CD14-positive monocyte (primary cell): ENCODE results near the gene UGT1A3. TPM values are rescaled to one million over a fixed set of nuclear protein-coding genes. Genes with fewer than 3 reads are reported as not detected.

Experiments used
- DNase-seq, 3 donors: peaks; one replicate each; pipeline ENCODE4 v3.0.0-alpha.2; 2011 to 2022
- H2AFZ ChIP-seq: 2 replicates; pipeline ENCODE4 v1.6.0; 2012; ENCODE audit warnings: mild to moderate bottlenecking, low read depth, low read length, inconsistent platforms; ENCODE audit not compliant: insufficient read depth, poor library complexity, severe bottlenecking
- H3K27ac ChIP-seq, 2 donors: 1 replicate in 1 of 2; 2 replicates in 1 of 2; pipeline ENCODE4 v1.5.1; 2012 to 2013; ENCODE audit warnings: low read length in 2 of 2, control low read depth in 1 of 2, inconsistent platforms in 1 of 2, low read depth in 1 of 2, mild to moderate bottlenecking in 1 of 2
- H3K27me3 ChIP-seq, 2 donors: one replicate each; pipeline versions ENCODE4 v1.6.0 to v1.6.1; 2011 to 2013; ENCODE audit warnings: low read length in 2 of 2; ENCODE audit not compliant: control insufficient read depth in 2 of 2, insufficient read depth in 2 of 2
- H3K36me3 ChIP-seq, 2 donors: replicated peaks in 1 of 2; 1 replicate in 1 of 2; 2 replicates in 1 of 2; pipeline versions ENCODE4 v1.5.1 to v1.6.1; 2012 to 2013; ENCODE audit warnings: low read length in 2 of 2, control low read depth in 1 of 2, inconsistent platforms in 1 of 2, mild to moderate bottlenecking in 1 of 2; ENCODE audit not compliant: insufficient read depth in 2 of 2, control insufficient read depth in 1 of 2
- H3K4me1 ChIP-seq, 2 donors: 1 replicate in 1 of 2; 2 replicates in 1 of 2; pipeline versions ENCODE4 v1.5.1 to v1.6.1; 2012 to 2013; ENCODE audit warnings: low read length in 2 of 2, control low read depth in 1 of 2, inconsistent platforms in 1 of 2, mild to moderate bottlenecking in 1 of 2, moderate library complexity in 1 of 2; ENCODE audit not compliant: insufficient read depth in 2 of 2, control insufficient read depth in 1 of 2
- H3K4me2 ChIP-seq: replicated peaks from 2 replicates; pipeline ENCODE3; 2012; ENCODE audit warnings: low read length, moderate library complexity, mild to moderate bottlenecking; ENCODE audit not compliant: poor library complexity, severe bottlenecking; ENCODE audit errors: extremely low read depth
- H3K4me3 ChIP-seq, 3 experiments: fragments of 200-600 bp in 1 of 3; sonication (generic) in 1 of 3; replicated peaks in 1 of 3; 1 replicate in 2 of 3; 2 replicates in 1 of 3; pipeline ENCODE4 v1.5.1; 2011 to 2013; ENCODE audit warnings: low read length in 3 of 3, mild to moderate bottlenecking in 3 of 3, control low read depth in 2 of 3, low read depth in 2 of 3, inconsistent platforms in 1 of 3, moderate library complexity in 1 of 3
- H3K79me2 ChIP-seq: 2 replicates; pipeline ENCODE4 v1.6.0; 2012; ENCODE audit warnings: mild to moderate bottlenecking, control low read depth, inconsistent platforms, low read length, moderate library complexity; ENCODE audit not compliant: insufficient read depth
- H3K9ac ChIP-seq: 2 replicates; pipeline ENCODE4 v1.6.0; 2017; ENCODE audit warnings: low read length, mild to moderate bottlenecking; ENCODE audit not compliant: insufficient read depth, poor library complexity, severe bottlenecking
- H3K9me3 ChIP-seq, 2 donors: replicated peaks in 1 of 2; 1 replicate in 1 of 2; 2 replicates in 1 of 2; pipeline versions ENCODE4 v1.5.1 to v1.6.1; 2012 to 2013; ENCODE audit warnings: low read length in 2 of 2, control low read depth in 1 of 2; ENCODE audit not compliant: control insufficient read depth in 1 of 2, insufficient read depth in 1 of 2
- H4K20me1 ChIP-seq: 2 replicates; pipeline ENCODE4 v1.6.0; 2012; ENCODE audit warnings: mild to moderate bottlenecking, low read length, control low read depth, moderate library complexity; ENCODE audit not compliant: insufficient read depth
- H3K27ac Mint-ChIP-seq, 7 donors: one replicate each; pipeline ENCODE4 v1.8.0; 2020; ENCODE audit warnings: mild to moderate bottlenecking in 7 of 7, mixed read lengths in 7 of 7, moderate library complexity in 6 of 7, inconsistent platforms in 2 of 7
- H3K27me3 Mint-ChIP-seq, 3 donors: one replicate each; pipeline ENCODE4 v1.8.0; 2021 to 2022; ENCODE audit warnings: low read depth in 3 of 3, mild to moderate bottlenecking in 3 of 3, mixed read lengths in 3 of 3, moderate library complexity in 3 of 3, inconsistent platforms in 1 of 3
- H3K36me3 Mint-ChIP-seq, 2 donors: one replicate each; pipeline ENCODE4 v1.8.0; 2020; ENCODE audit warnings: mixed read lengths in 2 of 2, inconsistent platforms in 1 of 2, mild to moderate bottlenecking in 1 of 2
- H3K4me1 Mint-ChIP-seq: one replicate; pipeline ENCODE4 v1.8.0; 2020; ENCODE audit warnings: mild to moderate bottlenecking, mixed read lengths
- H3K4me3 Mint-ChIP-seq, 2 donors: one replicate each; pipeline ENCODE4 v1.8.0; 2020; ENCODE audit warnings: mild to moderate bottlenecking in 2 of 2, mixed read lengths in 2 of 2, moderate library complexity in 1 of 2
- H3K9me3 Mint-ChIP-seq, 7 donors: one replicate each; pipeline ENCODE4 v1.8.0; 2020 to 2022; ENCODE audit warnings: mixed read lengths in 7 of 7, mild to moderate bottlenecking in 6 of 7, moderate library complexity in 6 of 7, inconsistent platforms in 2 of 7
- WGBS: methylation state at CpG from one replicate; pipeline ENCODE4 v1.1.5; 2013; ENCODE audit warnings: missing lambda C conversion rate; ENCODE audit not compliant: insufficient coverage; 5-methylcytosine and 5-hydroxymethylcytosine counted together
- intact Hi-C, 2 donors: fragments of 100-400 bp; cut with micrococcal nuclease; formaldehyde crosslinking; loops; one replicate each; pipeline versions ENCODE4 v1.15.0 to v1.15.1; 2023
- polyA plus RNA-seq, 3 donors: library from polyadenylated mRNA; depleted of rRNA in 1 of 3; unstranded in 2 of 3; stranded (reverse) in 1 of 3; fragments of 300-500 nt in 2 of 3; fragments of >200 nt in 1 of 3; fragmentation: Illumina TruSeq in 2 of 3; gene quantifications; 1 replicate in 2 of 3; 2 replicates in 1 of 3; pipeline ENCODE4 v1.2.3, GENCODE V29; 2012 to 2021
- TF ChIP-seq, protein P1 (sequence below): fragments of 200-600 bp; IDR thresholded peaks from one replicate; pipeline ENCODE4 v1.8.0; 2022; ENCODE audit warnings: antibody characterized with exemption, mild to moderate bottlenecking

UGT1A3 gene
- polyA plus RNA-seq, 3 donors = not detected

- intact Hi-C loops = no loop called here
- Histone ChIP-seq H3K79me2 (no peaks in the 10 kb centered on the region), H3K27me3 (no peaks in the 10 kb centered on the region), H3K9ac (no peak overlapping the region), H4K20me1 (no peaks in the 10 kb centered on the region), H3K4me3 (no peak overlapping the region), H3K4me1 (no peaks in the 10 kb centered on the region), H3K9me3 (no peaks in the 10 kb centered on the region), H2AFZ (no peak overlapping the region), H3K4me2 (no peak overlapping the region), H3K27ac (no peak overlapping the region), H3K36me3 (no peaks in the 10 kb centered on the region)
- Mint-ChIP-seq H3K4me1 (peaks cover 2% of the 10 kb centered on the region), H3K9me3 (no peaks in the 10 kb centered on the region), H3K27ac (no peak overlapping the region), H3K4me3 (no peak overlapping the region), H3K27me3 (peaks cover 0 to 4% (median 0%) of the 10 kb centered on the region in 3 donors), H3K36me3 (no peaks in the 10 kb centered on the region)
- TF ChIP-seq, protein P1, sequence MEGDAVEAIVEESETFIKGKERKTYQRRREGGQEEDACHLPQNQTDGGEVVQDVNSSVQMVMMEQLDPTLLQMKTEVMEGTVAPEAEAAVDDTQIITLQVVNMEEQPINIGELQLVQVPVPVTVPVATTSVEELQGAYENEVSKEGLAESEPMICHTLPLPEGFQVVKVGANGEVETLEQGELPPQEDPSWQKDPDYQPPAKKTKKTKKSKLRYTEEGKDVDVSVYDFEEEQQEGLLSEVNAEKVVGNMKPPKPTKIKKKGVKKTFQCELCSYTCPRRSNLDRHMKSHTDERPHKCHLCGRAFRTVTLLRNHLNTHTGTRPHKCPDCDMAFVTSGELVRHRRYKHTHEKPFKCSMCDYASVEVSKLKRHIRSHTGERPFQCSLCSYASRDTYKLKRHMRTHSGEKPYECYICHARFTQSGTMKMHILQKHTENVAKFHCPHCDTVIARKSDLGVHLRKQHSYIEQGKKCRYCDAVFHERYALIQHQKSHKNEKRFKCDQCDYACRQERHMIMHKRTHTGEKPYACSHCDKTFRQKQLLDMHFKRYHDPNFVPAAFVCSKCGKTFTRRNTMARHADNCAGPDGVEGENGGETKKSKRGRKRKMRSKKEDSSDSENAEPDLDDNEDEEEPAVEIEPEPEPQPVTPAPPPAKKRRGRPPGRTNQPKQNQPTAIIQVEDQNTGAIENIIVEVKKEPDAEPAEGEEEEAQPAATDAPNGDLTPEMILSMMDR = no peak
- 90% methylated on average over 4 of the region's 4 CpGs for WGBS
- DNase-seq = no peak
Measured at GRCh38 chr2:233680361-233681045, 48.3 kb upstream of the UGT1A3 start.

DNA sequence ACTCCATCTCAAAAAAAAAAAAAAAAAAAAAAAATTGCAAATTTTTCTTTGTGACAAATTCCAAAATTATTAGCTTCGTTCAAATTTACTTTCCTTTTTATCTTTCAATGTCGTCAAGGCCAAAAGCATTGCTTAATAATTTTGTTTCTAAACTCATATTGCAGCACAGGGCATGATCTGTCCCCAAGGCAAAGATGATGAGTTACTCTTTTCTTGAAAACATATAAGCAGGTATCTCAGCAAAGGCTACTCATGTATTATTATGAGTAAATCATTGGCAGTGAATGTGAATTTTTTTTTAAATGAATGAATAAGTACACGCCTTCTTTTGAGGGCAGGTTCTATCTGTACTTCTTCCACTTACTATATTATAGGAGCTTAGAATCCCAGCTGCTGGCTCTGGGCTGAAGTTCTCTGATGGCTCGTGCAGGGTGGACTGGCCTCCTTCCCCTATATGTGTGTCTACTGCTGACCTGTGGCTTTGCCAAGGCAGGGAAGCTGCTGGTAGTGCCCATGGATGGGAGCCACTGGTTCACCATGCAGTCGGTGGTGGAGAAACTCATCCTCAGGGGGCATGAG lies 47.2 kb upstream of the UGT1A3 start, which contains the start of gene UGT1A7:
Gene UGT1A7, plus strand, starts transcription at position 381 of the 579 bp plus-strand sequence. Its CDS starts 37 bp downstream, at position 418.
- H3K4me1 Mint-ChIP-seq = peaks cover 2% of the 10 kb centered on the region
- H3K4me1 ChIP-seq = no peaks in the 10 kb centered on the region

More for the DNA sequence above, 47.2 kb upstream of the UGT1A3 start, which contains the start of gene UGT1A7:
- H3K27me3 Mint-ChIP-seq = peaks cover 0 to 4% (median 0%) of the 10 kb centered on the region in 3 donors
- Histone ChIP-seq H3K79me2 (no peaks in the 10 kb centered on the region), H3K27me3 (no peaks in the 10 kb centered on the region), H3K9ac (no peak within 1 kb of the TSS), H3K4me2 (no peak within 1 kb of the TSS), H2AFZ (no peak within 1 kb of the TSS), H4K20me1 (no peaks in the 10 kb centered on the region), H3K4me3 (no peak within 1 kb of the TSS), H3K27ac (no peak within 1 kb of the TSS), H3K36me3 (no peaks in the 10 kb centered on the region), H3K9me3 (no peaks in the 10 kb centered on the region)
- peaks cover 0 to 3% (median 0%) of the 10 kb centered on the region in 7 donors for H3K9me3 Mint-ChIP-seq
- no peak within 1 kb of the TSS for H3K4me3 Mint-ChIP-seq
- 90% methylated on average over 3 of the region's 5 CpGs for WGBS
- intact Hi-C loops = no loop called here
- H3K36me3 Mint-ChIP-seq = no peaks in the 10 kb centered on the region
- no peak within 1 kb of the TSS for H3K27ac Mint-ChIP-seq
- TF ChIP-seq, protein P1 = no peak
- DNase-seq = no peak
